Measurements from ENCODE around the gene TRMT10B.

DNA sequence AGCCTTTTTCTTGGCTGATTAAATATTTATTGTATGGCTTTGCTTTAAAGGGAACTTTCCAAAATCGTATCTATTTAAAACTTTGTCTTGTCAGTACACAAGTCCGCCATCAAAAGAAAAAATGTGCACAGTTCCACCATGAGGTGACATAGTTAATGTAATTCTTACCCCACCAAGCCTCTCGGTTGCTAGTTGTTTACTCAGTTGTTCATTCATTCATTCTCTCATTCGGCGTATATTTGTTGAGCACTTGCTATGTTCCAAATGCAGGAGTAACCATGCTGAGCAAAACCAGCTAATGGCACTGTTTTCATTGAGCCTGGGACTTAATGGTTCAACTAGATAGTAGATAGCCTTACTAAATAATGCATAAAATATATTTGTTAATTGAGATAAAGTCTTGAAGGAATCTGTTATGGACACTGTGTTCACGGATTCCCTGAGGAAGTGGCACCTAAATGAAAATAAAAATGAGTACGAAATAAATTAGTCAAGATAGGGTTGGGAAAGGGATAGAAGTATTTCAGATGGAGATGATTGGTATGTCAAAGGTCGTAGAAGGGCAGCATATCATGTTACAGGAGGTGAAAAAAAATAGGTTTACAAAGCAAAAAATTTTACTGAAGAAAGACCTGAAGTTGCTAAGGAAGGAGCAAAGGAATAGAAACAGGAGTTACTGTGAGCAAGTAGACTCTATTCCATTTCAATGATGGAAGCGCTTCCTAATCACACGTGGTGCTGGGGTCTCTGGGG lies 48.5 kb downstream of the TRMT10B start:
- TF ChIP-seq POLR2AphosphoS5 (IDR thresholded peaks at IDR 0.05; ENCODE audit: low read depth, low read length): no peak
- TF ChIP-seq, protein P1, sequence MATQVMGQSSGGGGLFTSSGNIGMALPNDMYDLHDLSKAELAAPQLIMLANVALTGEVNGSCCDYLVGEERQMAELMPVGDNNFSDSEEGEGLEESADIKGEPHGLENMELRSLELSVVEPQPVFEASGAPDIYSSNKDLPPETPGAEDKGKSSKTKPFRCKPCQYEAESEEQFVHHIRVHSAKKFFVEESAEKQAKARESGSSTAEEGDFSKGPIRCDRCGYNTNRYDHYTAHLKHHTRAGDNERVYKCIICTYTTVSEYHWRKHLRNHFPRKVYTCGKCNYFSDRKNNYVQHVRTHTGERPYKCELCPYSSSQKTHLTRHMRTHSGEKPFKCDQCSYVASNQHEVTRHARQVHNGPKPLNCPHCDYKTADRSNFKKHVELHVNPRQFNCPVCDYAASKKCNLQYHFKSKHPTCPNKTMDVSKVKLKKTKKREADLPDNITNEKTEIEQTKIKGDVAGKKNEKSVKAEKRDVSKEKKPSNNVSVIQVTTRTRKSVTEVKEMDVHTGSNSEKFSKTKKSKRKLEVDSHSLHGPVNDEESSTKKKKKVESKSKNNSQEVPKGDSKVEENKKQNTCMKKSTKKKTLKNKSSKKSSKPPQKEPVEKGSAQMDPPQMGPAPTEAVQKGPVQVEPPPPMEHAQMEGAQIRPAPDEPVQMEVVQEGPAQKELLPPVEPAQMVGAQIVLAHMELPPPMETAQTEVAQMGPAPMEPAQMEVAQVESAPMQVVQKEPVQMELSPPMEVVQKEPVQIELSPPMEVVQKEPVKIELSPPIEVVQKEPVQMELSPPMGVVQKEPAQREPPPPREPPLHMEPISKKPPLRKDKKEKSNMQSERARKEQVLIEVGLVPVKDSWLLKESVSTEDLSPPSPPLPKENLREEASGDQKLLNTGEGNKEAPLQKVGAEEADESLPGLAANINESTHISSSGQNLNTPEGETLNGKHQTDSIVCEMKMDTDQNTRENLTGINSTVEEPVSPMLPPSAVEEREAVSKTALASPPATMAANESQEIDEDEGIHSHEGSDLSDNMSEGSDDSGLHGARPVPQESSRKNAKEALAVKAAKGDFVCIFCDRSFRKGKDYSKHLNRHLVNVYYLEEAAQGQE (IDR thresholded peaks at IDR 0.05; ENCODE audit: insufficient read depth in 1 of 2, low read depth in 2 of 2, low read length in 2 of 2): no peak
